IMR-90 (cell line): ENCODE data around the gene ASXL3. TPM values are rescaled to one million over a fixed set of nuclear protein-coding genes. Genes with fewer than 3 reads are reported as not detected.

Experiments used
- ATAC-seq: fragments of 200-7000 bp; cut with Tn5 transposase; 2 replicates; pipeline ENCODE4 v1.9.1; 2020; ENCODE audit warnings: low read depth, mild to moderate bottlenecking, moderate library complexity
- BruUV-seq: library from RNA; stranded (reverse); fragments of 400-500 nt; replicated peaks from 2 replicates; lab custom pipeline; 2021; lab: Mats Ljungman, UMichigan
- CTCF ChIA-PET: fragments of 300-600 bp; formaldehyde crosslinking; extraction: SDS; loops from one replicate; lab custom pipeline; 2021; ENCODE audit warnings: antibody characterized with exemption; lab: Yijun Ruan, JAX
- POLR2A ChIA-PET: fragments of 300-600 bp; sonication (Branson Sonifier 250); formaldehyde crosslinking; loops from one replicate; lab custom pipeline; 2022; ENCODE audit warnings: antibody characterized with exemption; ENCODE audit not compliant: unreplicated experiment; lab: Charles Lee
- DNase-seq: peaks from one replicate; pipeline ENCODE4 v3.0.0; 2013
- H2AFZ ChIP-seq: replicated peaks from 2 replicates; pipeline ENCODE3; 2013; ENCODE audit warnings: low read length, mild to moderate bottlenecking; ENCODE audit not compliant: poor library complexity
- H2AK5ac ChIP-seq: 2 replicates; pipeline ENCODE4 v1.6.1; 2013; ENCODE audit warnings: low read depth, low read length, inconsistent platforms
- H2AK9ac ChIP-seq: replicated peaks from 2 replicates; pipeline ENCODE3; 2013; ENCODE audit warnings: mild to moderate bottlenecking, low read depth, low read length, moderate library complexity; ENCODE audit not compliant: poor library complexity
- H2BK120ac ChIP-seq: 2 replicates; pipeline ENCODE4 v1.6.1; 2013; ENCODE audit warnings: low read depth, low read length, inconsistent platforms
- H2BK15ac ChIP-seq: 3 replicates; pipeline ENCODE4 v1.6.1; 2013; ENCODE audit warnings: low read depth, low read length, inconsistent platforms
- H2BK20ac ChIP-seq: 2 replicates; pipeline ENCODE4 v1.6.1; 2013; ENCODE audit warnings: low read depth, mild to moderate bottlenecking, inconsistent platforms, low read length, moderate library complexity
- H2BK5ac ChIP-seq: 2 replicates; pipeline ENCODE4 v1.6.1; 2013; ENCODE audit warnings: mild to moderate bottlenecking, low read depth, low read length, inconsistent platforms; ENCODE audit not compliant: poor library complexity, severe bottlenecking
- H3K14ac ChIP-seq: replicated peaks from 2 replicates; pipeline ENCODE4 v1.6.1; 2013; ENCODE audit warnings: low read depth, low read length, inconsistent platforms
- H3K18ac ChIP-seq: 2 replicates; pipeline ENCODE4 v1.6.1; 2013; ENCODE audit warnings: low read depth, low read length, control low read depth
- H3K23ac ChIP-seq: 2 replicates; pipeline ENCODE4 v1.6.1; 2013; ENCODE audit warnings: low read depth, low read length, inconsistent platforms
- H3K27ac ChIP-seq: 2 replicates; pipeline ENCODE4 v1.5.1; 2013; ENCODE audit warnings: mild to moderate bottlenecking, control low read depth, low read length; ENCODE audit not compliant: insufficient read depth
- H3K27me3 ChIP-seq: 2 replicates; pipeline ENCODE4 v1.6.1; 2013; ENCODE audit warnings: low read length; ENCODE audit not compliant: control insufficient read depth, insufficient read depth
- H3K36me3 ChIP-seq: 2 replicates; pipeline ENCODE4 v1.6.1; 2013; ENCODE audit warnings: low read length, mixed read lengths; ENCODE audit not compliant: control insufficient read depth, insufficient read depth
- H3K4ac ChIP-seq: 2 replicates; pipeline ENCODE4 v1.6.1; 2013; ENCODE audit warnings: low read depth, low read length, inconsistent platforms
- H3K4me1 ChIP-seq: 2 replicates; pipeline ENCODE4 v1.6.1; 2013; ENCODE audit warnings: low read length, mixed read lengths; ENCODE audit not compliant: control insufficient read depth, insufficient read depth
- H3K4me2 ChIP-seq: 2 replicates; pipeline ENCODE4 v1.6.1; 2013; ENCODE audit warnings: low read depth, mild to moderate bottlenecking, control low read depth, low read length, moderate library complexity
- H3K4me3 ChIP-seq: 2 replicates; pipeline ENCODE4 v1.5.1; 2013; ENCODE audit warnings: low read depth, mild to moderate bottlenecking, control low read depth, low read length, moderate library complexity; ENCODE audit not compliant: insufficient read depth
- H3K56ac ChIP-seq: 2 replicates; pipeline ENCODE4 v1.6.1; 2013; ENCODE audit warnings: low read length, inconsistent platforms; ENCODE audit not compliant: insufficient read depth; ENCODE audit errors: extremely low read depth
- H3K79me1 ChIP-seq, 2 experiments: 2 replicates each; pipeline ENCODE4 v1.6.1; 2013; ENCODE audit warnings: low read length in 2 of 2, inconsistent platforms in 1 of 2, low read depth in 1 of 2
- H3K9ac ChIP-seq: 2 replicates; pipeline ENCODE4 v1.6.1; 2013; ENCODE audit warnings: low read depth, low read length, control low read depth
- H3K9me1 ChIP-seq: 2 replicates; pipeline ENCODE4 v1.6.1; 2013; ENCODE audit warnings: low read length, inconsistent platforms; ENCODE audit not compliant: insufficient read depth
- H3K9me3 ChIP-seq: 2 replicates; pipeline ENCODE4 v1.6.1; 2013; ENCODE audit warnings: low read length; ENCODE audit not compliant: control insufficient read depth, insufficient read depth
- H4K20me1 ChIP-seq: 2 replicates; pipeline ENCODE4 v1.6.1; 2013; ENCODE audit warnings: low read length, inconsistent platforms; ENCODE audit not compliant: insufficient read depth
- H4K5ac ChIP-seq: 2 replicates; pipeline ENCODE4 v1.6.1; 2013; ENCODE audit warnings: mild to moderate bottlenecking, low read depth, low read length, control low read depth
- H4K8ac ChIP-seq, 2 experiments: 2 replicates each; pipeline ENCODE4 v1.6.1; 2013; ENCODE audit warnings: low read depth in 2 of 2, low read length in 2 of 2, control low read depth in 1 of 2, inconsistent platforms in 1 of 2
- H4K91ac ChIP-seq: 2 replicates; pipeline ENCODE4 v1.6.1; 2013; ENCODE audit warnings: low read depth, low read length, inconsistent platforms; ENCODE audit not compliant: insufficient read depth
- BHLHE40 ChIP-seq: fragments of 150-350 bp; IDR thresholded peaks from 2 replicates; pipeline ENCODE4 v1.6.1; 2016; ENCODE audit warnings: mild to moderate bottlenecking, low read depth, low read length
- CEBPB ChIP-seq: IDR thresholded peaks from 2 replicates; pipeline ENCODE4 v1.6.1; 2012; ENCODE audit warnings: low read depth, low read length, improper control_type of control experiment
- ELK1 ChIP-seq: fragments of 150-350 bp; IDR thresholded peaks from 2 replicates; pipeline ENCODE4 v1.6.1; 2016; ENCODE audit warnings: low read depth, mild to moderate bottlenecking, low read length, moderate library complexity, borderline replicate concordance
- FOS ChIP-seq: fragments of 150-350 bp; IDR thresholded peaks from 2 replicates; pipeline ENCODE4 v1.6.1; 2016; ENCODE audit warnings: low read depth, low read length
- MAFK ChIP-seq: IDR thresholded peaks from 2 replicates; pipeline ENCODE4 v1.6.1; 2012; ENCODE audit warnings: low read depth, low read length, improper control_type of control experiment
- MAZ ChIP-seq: IDR thresholded peaks from 2 replicates; pipeline ENCODE4 v1.6.1; 2012; ENCODE audit warnings: low read depth, mild to moderate bottlenecking, low read length, improper control_type of control experiment, moderate library complexity, borderline replicate concordance
- MXI1 ChIP-seq: IDR thresholded peaks from 2 replicates; pipeline ENCODE4 v1.6.1; 2012; ENCODE audit warnings: low read depth, mild to moderate bottlenecking, low read length, moderate library complexity, borderline replicate concordance
- NFE2L2 ChIP-seq: fragments of 150-350 bp; IDR thresholded peaks from 2 replicates; pipeline ENCODE4 v1.6.1; 2016; ENCODE audit warnings: low read depth, mild to moderate bottlenecking, low read length
- POLR2A ChIP-seq: IDR thresholded peaks from 2 replicates; pipeline ENCODE4 v1.6.1; 2012; ENCODE audit warnings: mild to moderate bottlenecking, low read depth, low read length
- RAD21 ChIP-seq: IDR thresholded peaks from 2 replicates; pipeline ENCODE4 v1.6.1; 2012; ENCODE audit warnings: low read length, improper control_type of control experiment
- RCOR1 ChIP-seq: IDR thresholded peaks from 2 replicates; pipeline ENCODE4 v1.6.1; 2012; ENCODE audit warnings: mild to moderate bottlenecking, low read length, improper control_type of control experiment; ENCODE audit not compliant: insufficient replicate concordance
- RFX5 ChIP-seq: IDR thresholded peaks from 2 replicates; pipeline ENCODE4 v1.8.0; 2012; ENCODE audit warnings: low read depth, mild to moderate bottlenecking, low read length, moderate library complexity
- SMC3 ChIP-seq: fragments of 150-350 bp; IDR thresholded peaks from 2 replicates; pipeline ENCODE4 v1.6.1; 2016; ENCODE audit warnings: low read depth, mild to moderate bottlenecking, antibody characterized with exemption, low read length, moderate library complexity
- USF2 ChIP-seq: fragments of 150-350 bp; IDR thresholded peaks from 2 replicates; pipeline ENCODE4 v1.6.1; 2017; ENCODE audit warnings: mild to moderate bottlenecking, antibody characterized with exemption, low read length, low read depth
- WGBS, 2 experiments: methylation state at CpG; one replicate each; pipeline versions ENCODE4 v1.1.5 to v1.1.7; 2013; ENCODE audit warnings: missing lambda C conversion rate in 2 of 2; ENCODE audit not compliant: insufficient read length in 1 of 2; ENCODE audit errors: extremely low coverage in 2 of 2; 5-methylcytosine and 5-hydroxymethylcytosine counted together
- dilution Hi-C: fragments of 300-500 bp; cut with HindIII; formaldehyde crosslinking; loops from one replicate; pipeline ENCODE4 v1.14.3; 2018; ENCODE audit warnings: low sequenced_read_pairs; ENCODE audit not compliant: unreplicated experiment
- in situ Hi-C: fragments of 300-500 bp; cut with MboI; formaldehyde crosslinking; loops from 3 replicates; pipeline ENCODE4 v1.14.3; 2019; ENCODE audit warnings: low sequenced_read_pairs, inconsistent platforms, mixed read lengths
- intact Hi-C: fragments of 100-400 bp; cut with micrococcal nuclease; formaldehyde crosslinking; loops from 2 replicates; pipeline ENCODE4 v1.10.0; 2022
- polyA plus RNA-seq, 3 experiments: library from polyadenylated mRNA; depleted of rRNA; stranded (reverse); fragments of >200 nt; gene quantifications; 2 replicates each; pipeline ENCODE4 v1.2.3, GENCODE V29; 2012; ENCODE audit warnings: low replicate concordance in 1 of 3
- total RNA-seq: library from RNA; depleted of rRNA; stranded (reverse); fragments of >200 nt; gene quantifications from 2 replicates; pipeline ENCODE4 v1.2.3, GENCODE V29; 2012
- TF ChIP-seq, protein P1 (sequence below): conservative IDR thresholded peaks from 2 replicates; pipeline ENCODE4 v1.5.1; 2012; ENCODE audit warnings: mild to moderate bottlenecking, low read depth, low read length, improper control_type of control experiment

ASXL3 gene
- total and polyA plus RNA-seq, 2 of the 4 experiments (the other 2 are of a cell fraction) = 0.03 to 0.54 TPM

DNA sequence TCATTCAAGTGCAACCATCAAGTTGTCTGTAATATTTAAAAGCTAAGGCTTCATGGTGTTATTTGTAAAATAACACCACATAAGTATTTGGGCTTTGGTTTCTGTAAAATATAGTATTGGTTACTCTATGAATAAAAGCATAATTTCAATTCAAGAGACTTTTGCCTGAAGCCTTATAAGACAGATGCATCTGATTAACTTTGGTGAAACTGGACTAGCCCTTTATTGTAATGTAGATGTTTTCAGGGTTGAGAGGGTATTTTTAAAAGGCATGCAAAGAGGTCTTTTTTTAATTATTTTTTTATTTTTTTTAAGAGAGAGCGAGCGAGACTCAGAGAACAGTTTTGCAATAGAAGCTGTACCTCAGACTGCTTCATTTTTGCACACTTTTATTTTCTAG lies 66.5 kb downstream of the ASXL3 start:
- in situ Hi-C loops (no loop called here), intact Hi-C loops (no loop called here), dilution Hi-C loops (no loop called here)
- ATAC-seq = no peak
- no peaks in the 10 kb centered on the region for H3K79me1 ChIP-seq
- no peaks in the 10 kb centered on the region for H3K4me1 ChIP-seq
- H3K23ac ChIP-seq = no peak overlapping the region
- no peak overlapping the region for H4K8ac ChIP-seq
- H3K18ac ChIP-seq = no peak overlapping the region
- H2AK5ac ChIP-seq = no peak overlapping the region
- H3K27ac ChIP-seq = no peak overlapping the region
- ChIA-PET POLR2A (no interaction called here), CTCF (no interaction called here)
- H3K4me3 ChIP-seq = no peak overlapping the region
- no peaks in the 10 kb centered on the region for H3K9me1 ChIP-seq
- no peak overlapping the region for H3K9ac ChIP-seq
- no peak overlapping the region for H2BK5ac ChIP-seq
- DNase-seq = no peak
- H3K4me2 ChIP-seq = no peak overlapping the region
- no peak overlapping the region for H2AFZ ChIP-seq
- no peak overlapping the region for H3K14ac ChIP-seq
- H2BK15ac ChIP-seq = no peak overlapping the region
- TF ChIP-seq RFX5 = no peak
- TF ChIP-seq MAFK = no peak
- TF ChIP-seq SMC3 = no peak
- TF ChIP-seq, protein P1, sequence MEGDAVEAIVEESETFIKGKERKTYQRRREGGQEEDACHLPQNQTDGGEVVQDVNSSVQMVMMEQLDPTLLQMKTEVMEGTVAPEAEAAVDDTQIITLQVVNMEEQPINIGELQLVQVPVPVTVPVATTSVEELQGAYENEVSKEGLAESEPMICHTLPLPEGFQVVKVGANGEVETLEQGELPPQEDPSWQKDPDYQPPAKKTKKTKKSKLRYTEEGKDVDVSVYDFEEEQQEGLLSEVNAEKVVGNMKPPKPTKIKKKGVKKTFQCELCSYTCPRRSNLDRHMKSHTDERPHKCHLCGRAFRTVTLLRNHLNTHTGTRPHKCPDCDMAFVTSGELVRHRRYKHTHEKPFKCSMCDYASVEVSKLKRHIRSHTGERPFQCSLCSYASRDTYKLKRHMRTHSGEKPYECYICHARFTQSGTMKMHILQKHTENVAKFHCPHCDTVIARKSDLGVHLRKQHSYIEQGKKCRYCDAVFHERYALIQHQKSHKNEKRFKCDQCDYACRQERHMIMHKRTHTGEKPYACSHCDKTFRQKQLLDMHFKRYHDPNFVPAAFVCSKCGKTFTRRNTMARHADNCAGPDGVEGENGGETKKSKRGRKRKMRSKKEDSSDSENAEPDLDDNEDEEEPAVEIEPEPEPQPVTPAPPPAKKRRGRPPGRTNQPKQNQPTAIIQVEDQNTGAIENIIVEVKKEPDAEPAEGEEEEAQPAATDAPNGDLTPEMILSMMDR = no peak
- TF ChIP-seq CEBPB = no peak
- TF ChIP-seq MXI1 = no peak
- TF ChIP-seq MAZ = no peak
- TF ChIP-seq BHLHE40 = no peak
- TF ChIP-seq RAD21 = no peak
- no peak for TF ChIP-seq POLR2A
- no peak for TF ChIP-seq USF2
- TF ChIP-seq FOS = no peak
- TF ChIP-seq ELK1 = no peak
- no peak for TF ChIP-seq RCOR1
- no peak for TF ChIP-seq NFE2L2
- H3K9me3 ChIP-seq = no peaks in the 10 kb centered on the region
- H3K56ac ChIP-seq = no peak overlapping the region
- no peak overlapping the region for H4K91ac ChIP-seq
- H2AK9ac ChIP-seq = no peak overlapping the region
- H4K5ac ChIP-seq = no peak overlapping the region
- no peak overlapping the region for H2BK20ac ChIP-seq
- no peaks in the 10 kb centered on the region for H4K20me1 ChIP-seq
- no peaks in the 10 kb centered on the region for H3K27me3 ChIP-seq
- no peak overlapping the region for H2BK120ac ChIP-seq
- WGBS, 2 experiments = no CpG with 5 or more reads among the region's 2 CpGs
- no peaks in the 10 kb centered on the region for H3K36me3 ChIP-seq
- BruUV-seq = no TSS peak
- no peak overlapping the region for H3K4ac ChIP-seq
